Naive thymus-derived CD8-positive, alpha-beta T cell (primary cell): ENCODE results near the gene EDIL3. TPM values are rescaled to one million over a fixed set of nuclear protein-coding genes. Genes with fewer than 3 reads are reported as not detected.

Experiments
- ATAC-seq, 2 donors: fragments of 150-1000 bp; cut with Tn5 transposase in 1 of 2; sonication (Bioruptor Pico), chemical (Tn5 transposase) in 1 of 2; 1 replicate in 1 of 2; 2 replicates in 1 of 2; pipeline ENCODE4 v1.10.0; 2021; ENCODE audit warnings: mild to moderate bottlenecking in 2 of 2, moderate library complexity in 2 of 2
- POLR2A ChIA-PET: fragments of 350-600 bp; sonication (Branson Sonifier 250); formaldehyde crosslinking; loops from one replicate; lab custom pipeline; 2021; ENCODE audit warnings: antibody characterized with exemption; lab: Charles Lee
- DNase-seq, 10 donors: peaks; one replicate each; pipeline versions ENCODE4 v3.0.0 to v3.0.0-alpha.2; 2020 to 2022
- H3K27ac Mint-ChIP-seq, 10 donors: one replicate each; pipeline ENCODE4 v1.8.0; 2020 to 2022; ENCODE audit warnings: mild to moderate bottlenecking in 10 of 10, mixed read lengths in 10 of 10, moderate library complexity in 4 of 10, inconsistent platforms in 1 of 10
- H3K27me3 Mint-ChIP-seq, 5 donors: one replicate each; pipeline ENCODE4 v1.8.0; 2021 to 2022; ENCODE audit warnings: mixed read lengths in 5 of 5
- H3K36me3 Mint-ChIP-seq, 3 donors: one replicate each; pipeline ENCODE4 v1.8.0; 2020 to 2022; ENCODE audit warnings: mixed read lengths in 3 of 3, mild to moderate bottlenecking in 2 of 3, inconsistent platforms in 1 of 3
- H3K4me1 Mint-ChIP-seq, 4 donors: one replicate each; pipeline ENCODE4 v1.8.0; 2021 to 2022; ENCODE audit warnings: mixed read lengths in 4 of 4
- H3K4me3 Mint-ChIP-seq, 10 donors: one replicate each; pipeline ENCODE4 v1.8.0; 2020 to 2022; ENCODE audit warnings: mild to moderate bottlenecking in 10 of 10, mixed read lengths in 10 of 10, moderate library complexity in 6 of 10, inconsistent platforms in 1 of 10
- H3K9me3 Mint-ChIP-seq, 9 donors: one replicate each; pipeline ENCODE4 v1.8.0; 2020 to 2022; ENCODE audit warnings: mixed read lengths in 9 of 9, mild to moderate bottlenecking in 3 of 9, inconsistent platforms in 1 of 9, moderate library complexity in 1 of 9
- polyA plus RNA-seq, 3 donors: library from polyadenylated mRNA; unstranded; fragments of 300-500 nt; fragmentation: Illumina TruSeq; gene quantifications; one replicate each; pipeline ENCODE4 v1.2.3, GENCODE V29; 2021
- total RNA-seq, 8 experiments: library from RNA in 2 of 8; stranded (reverse) in 2 of 8; gene quantifications; one replicate each; pipeline ENCODE4 v1.2.3 and lab custom pipeline; 2021 to 2026

EDIL3 gene
- total and polyA plus RNA-seq, 5 experiments from 2014 or later: not detected

DNA sequence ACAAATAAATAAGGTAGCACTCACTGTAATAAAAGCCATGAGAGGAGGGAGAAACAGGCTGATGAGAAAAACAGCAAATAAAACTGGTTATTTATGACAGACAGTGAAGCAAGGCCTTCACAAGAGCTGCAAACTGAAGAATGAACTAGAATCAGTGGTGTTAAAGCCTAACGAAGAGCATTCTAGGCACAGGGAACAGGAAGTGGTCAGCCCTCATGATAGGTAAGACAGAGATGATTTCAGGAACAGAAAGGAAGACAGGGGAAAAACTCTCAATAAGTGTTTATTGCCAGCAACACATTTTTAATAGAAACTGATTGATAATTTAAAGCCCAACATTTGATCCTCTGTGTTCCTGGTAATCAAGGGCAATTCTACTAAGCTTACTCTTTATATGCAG, 124.5 kb downstream of the EDIL3 start:
- DNase-seq (no peak), ATAC-seq (no peak)
- no peak overlapping the region for H3K4me3 Mint-ChIP-seq
- POLR2A ChIA-PET: no interaction called here
- no peak overlapping the region for H3K27ac Mint-ChIP-seq
- no peaks in the 10 kb centered on the region for H3K36me3 Mint-ChIP-seq
- peaks cover 0 to 9% (median 2%) of the 10 kb centered on the region in 5 donors for H3K27me3 Mint-ChIP-seq
- peaks cover 0 to 9% (median 2%) of the 10 kb centered on the region in 9 donors for H3K9me3 Mint-ChIP-seq
- peaks cover 0 to 3% (median 0%) of the 10 kb centered on the region in 4 donors for H3K4me1 Mint-ChIP-seq

DNA sequence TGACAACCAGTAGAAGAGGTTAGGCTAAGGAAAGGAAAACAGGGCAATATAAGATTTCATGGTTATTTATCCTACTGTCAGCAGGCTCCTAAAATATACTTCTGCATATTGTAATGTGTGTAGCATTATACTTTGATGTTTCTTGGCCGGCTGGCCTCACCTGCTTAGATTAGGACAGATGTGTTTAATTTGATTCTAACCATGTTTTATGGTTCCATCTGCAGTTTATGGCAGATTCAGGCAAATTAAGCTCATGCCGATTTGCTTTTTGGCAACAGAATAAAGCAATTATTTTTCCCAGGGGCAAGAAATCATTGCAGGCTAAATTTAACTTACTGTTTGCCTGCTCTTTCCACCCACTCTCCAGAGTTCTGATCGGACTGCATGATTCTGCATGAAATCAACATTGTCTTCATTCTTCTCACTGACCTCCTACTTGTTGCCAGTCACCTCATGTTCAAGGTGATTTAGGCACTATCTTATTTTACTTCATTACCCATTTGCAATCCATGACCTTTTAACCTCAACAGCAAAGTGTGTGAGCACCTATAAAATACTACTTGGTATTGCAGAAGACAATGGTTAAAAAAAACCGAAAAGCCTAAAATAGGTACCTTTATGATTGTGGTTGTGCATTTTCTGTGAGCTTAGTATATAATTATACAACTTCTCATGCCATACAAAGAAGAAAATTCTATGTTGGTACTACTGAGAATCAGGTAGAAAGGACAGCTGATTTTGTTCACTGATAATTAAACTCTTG, 125.2 kb downstream of the EDIL3 start:
- POLR2A ChIA-PET: no interaction called here
- Mint-ChIP-seq H3K9me3 (peaks cover 0 to 9% (median 2%) of the 10 kb centered on the region in 9 donors), H3K4me1 (peaks cover 0 to 3% (median 0%) of the 10 kb centered on the region in 4 donors), H3K27me3 (peaks cover 0 to 9% (median 2%) of the 10 kb centered on the region in 5 donors), H3K4me3 (no peak overlapping the region), H3K27ac (no peak overlapping the region), H3K36me3 (no peaks in the 10 kb centered on the region)
- ATAC-seq (no peak), DNase-seq (no peak)

DNA sequence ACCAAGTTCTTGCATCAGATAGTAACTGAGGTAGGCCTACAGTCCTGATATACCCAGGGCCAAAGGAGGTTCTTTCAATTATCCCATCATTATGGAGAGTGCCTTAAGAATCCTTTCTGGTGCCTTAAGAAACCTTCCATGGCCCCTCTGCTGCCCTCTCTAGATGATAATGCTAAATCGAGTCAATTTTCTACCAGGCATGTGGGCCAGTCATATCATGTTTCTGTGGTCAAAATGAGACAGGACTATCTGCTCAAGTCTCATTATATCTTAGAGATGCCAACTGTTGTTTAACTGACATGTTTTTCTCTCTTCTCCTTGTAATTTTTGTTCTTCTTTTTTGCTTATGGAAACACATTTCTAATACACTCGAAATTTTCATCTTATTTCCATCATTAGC, 127.6 kb downstream of the EDIL3 start:
- peaks cover 0 to 9% (median 0%) of the 10 kb centered on the region in 9 donors for H3K9me3 Mint-ChIP-seq
- ATAC-seq: no peak
- no peak overlapping the region for H3K4me3 Mint-ChIP-seq
- peaks cover 0 to 3% (median 0%) of the 10 kb centered on the region in 4 donors for H3K4me1 Mint-ChIP-seq
- H3K36me3 Mint-ChIP-seq: no peaks in the 10 kb centered on the region
- no peak for DNase-seq
- POLR2A ChIA-PET: no interaction called here
- no peak overlapping the region for H3K27ac Mint-ChIP-seq
- no peaks in the 10 kb centered on the region for H3K27me3 Mint-ChIP-seq

DNA sequence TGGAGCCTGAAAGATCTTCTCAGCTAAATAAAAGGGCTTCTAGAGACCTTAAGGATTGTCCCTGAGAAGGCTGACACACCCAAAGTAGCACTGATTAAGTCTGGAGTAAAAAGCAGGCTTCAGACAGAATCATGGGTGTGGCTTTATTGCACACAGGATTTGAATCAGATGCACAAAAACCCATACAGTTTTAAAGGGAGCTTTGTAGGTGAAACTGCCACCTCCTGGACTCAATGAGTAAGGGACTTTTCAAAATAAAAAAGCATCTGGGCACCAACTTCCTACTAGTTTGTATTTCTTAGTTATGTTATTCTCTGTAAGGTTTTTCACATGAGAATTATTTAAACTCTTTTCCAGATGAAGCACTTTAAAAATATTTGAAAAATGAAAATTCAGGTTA, 129.4 kb downstream of the EDIL3 start:
- Mint-ChIP-seq H3K4me3 (no peak overlapping the region), H3K9me3 (peaks cover 0 to 9% (median 0%) of the 10 kb centered on the region in 9 donors), H3K27me3 (no peaks in the 10 kb centered on the region), H3K27ac (no peak overlapping the region), H3K4me1 (peaks cover 0 to 3% (median 0%) of the 10 kb centered on the region in 4 donors), H3K36me3 (no peaks in the 10 kb centered on the region)
- no peak for DNase-seq
- no peak for ATAC-seq
- POLR2A ChIA-PET: no interaction called here

DNA sequence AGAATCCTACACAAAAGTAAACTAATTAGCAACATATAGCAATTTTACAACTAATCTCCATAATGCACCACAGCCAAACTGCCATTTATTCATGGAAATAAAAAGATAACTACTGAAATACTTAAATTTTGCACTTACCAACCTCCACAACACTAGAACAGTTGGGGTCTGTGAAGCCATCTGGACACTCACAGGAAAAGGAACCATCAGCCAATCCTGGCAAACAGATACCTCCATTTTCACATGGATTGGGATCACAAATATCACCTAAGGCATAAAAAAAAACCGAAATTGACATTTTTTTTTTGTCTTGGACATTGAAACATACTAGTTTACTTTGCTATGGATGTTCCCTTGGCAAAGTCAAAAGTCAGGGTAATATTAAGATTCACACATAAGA, 130.7 kb downstream of the EDIL3 start:
- H3K36me3 Mint-ChIP-seq: no peaks in the 10 kb centered on the region
- no peaks in the 10 kb centered on the region for H3K4me1 Mint-ChIP-seq
- no peak overlapping the region for H3K4me3 Mint-ChIP-seq
- DNase-seq (no peak), ATAC-seq (no peak)
- H3K27me3 Mint-ChIP-seq: no peaks in the 10 kb centered on the region
- peaks cover 0 to 9% (median 3%) of the 10 kb centered on the region in 9 donors for H3K9me3 Mint-ChIP-seq
- POLR2A ChIA-PET: no interaction called here
- no peak overlapping the region for H3K27ac Mint-ChIP-seq

DNA sequence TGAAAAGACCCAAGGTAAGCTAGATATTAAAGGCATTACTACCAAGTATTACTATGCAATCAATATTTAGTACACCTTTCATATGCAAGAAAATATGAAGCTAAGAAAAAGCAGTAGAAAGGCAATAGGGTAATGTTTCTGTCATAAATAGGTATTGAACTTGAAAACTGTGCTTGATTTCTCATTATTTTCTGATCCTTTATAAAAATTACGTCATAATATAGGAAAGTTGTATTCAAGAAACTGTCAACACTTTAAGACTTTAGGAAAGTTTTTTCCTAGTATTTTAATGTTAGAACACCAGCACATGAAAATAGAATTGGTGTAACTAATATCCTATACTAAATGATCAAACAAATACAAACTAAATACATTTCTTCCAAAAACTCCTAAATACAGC, 133.2 kb downstream of the EDIL3 start:
- POLR2A ChIA-PET: no interaction called here
- Mint-ChIP-seq H3K4me3 (no peak overlapping the region), H3K9me3 (peaks cover 0 to 15% (median 0%) of the 10 kb centered on the region in 9 donors), H3K4me1 (no peaks in the 10 kb centered on the region), H3K36me3 (no peaks in the 10 kb centered on the region), H3K27ac (no peak overlapping the region), H3K27me3 (no peaks in the 10 kb centered on the region)
- no peak for DNase-seq
- ATAC-seq: no peak

DNA sequence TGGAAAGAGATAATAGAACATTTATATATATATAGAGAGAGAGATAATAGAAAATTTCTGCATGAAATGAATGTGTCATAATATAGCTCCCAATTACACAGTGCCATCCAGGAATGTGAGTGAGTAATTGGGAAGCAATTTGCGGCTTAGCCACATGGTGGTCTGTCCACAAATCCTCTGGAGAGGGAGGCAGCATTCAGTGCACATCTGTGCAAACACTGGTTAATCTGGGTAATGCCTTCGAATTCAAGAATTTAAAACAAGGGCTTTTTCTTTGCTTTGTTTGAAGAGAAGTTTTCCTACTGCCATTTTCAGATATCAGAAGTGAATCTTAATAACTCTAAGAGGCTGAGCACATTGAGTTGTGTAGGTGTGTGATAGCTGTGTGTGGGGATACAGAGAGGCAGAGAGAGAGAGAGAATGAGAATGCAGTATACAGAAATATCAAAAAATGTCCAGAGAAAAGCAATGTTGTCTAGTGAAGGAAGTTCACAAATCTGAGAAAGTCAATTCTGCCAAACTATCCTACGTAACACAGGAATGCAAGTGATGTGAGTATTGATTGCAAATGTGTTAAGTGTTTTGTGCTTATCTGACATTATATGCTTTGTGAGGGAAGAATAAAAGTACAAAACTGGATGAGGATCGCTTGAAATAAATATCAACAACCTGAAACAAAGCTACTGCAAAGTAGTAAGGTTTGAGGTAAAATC, 134.6 kb downstream of the EDIL3 start:
- DNase-seq: no peak
- H3K4me1 Mint-ChIP-seq: no peaks in the 10 kb centered on the region
- no peak overlapping the region for H3K27ac Mint-ChIP-seq
- no peaks in the 10 kb centered on the region for H3K27me3 Mint-ChIP-seq
- H3K9me3 Mint-ChIP-seq: peaks cover 0 to 15% (median 0%) of the 10 kb centered on the region in 9 donors
- POLR2A ChIA-PET: no interaction called here
- ATAC-seq: no peak
- H3K4me3 Mint-ChIP-seq: no peak overlapping the region
- H3K36me3 Mint-ChIP-seq: no peaks in the 10 kb centered on the region

DNA sequence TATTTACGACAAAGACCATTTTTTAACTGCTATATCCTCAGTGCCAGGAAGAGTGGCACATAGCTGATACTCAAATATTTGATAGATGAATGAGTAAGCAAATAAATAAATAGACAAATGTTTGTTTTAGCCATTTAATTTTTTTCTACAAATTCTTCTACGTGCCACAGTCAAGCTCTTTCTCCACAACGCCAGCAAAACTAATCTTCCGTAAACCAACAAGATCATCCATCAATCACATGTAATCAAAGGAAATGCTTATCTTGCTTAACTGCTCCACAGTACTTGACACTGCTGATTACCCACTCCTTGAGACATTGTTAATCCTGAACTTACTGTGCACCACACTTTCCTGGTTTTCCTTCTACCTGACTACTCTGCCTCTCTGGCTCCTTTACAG, 136.7 kb downstream of the EDIL3 start:
- Mint-ChIP-seq H3K27ac (no peak overlapping the region), H3K4me1 (no peaks in the 10 kb centered on the region), H3K4me3 (no peak overlapping the region), H3K36me3 (no peaks in the 10 kb centered on the region), H3K27me3 (no peaks in the 10 kb centered on the region), H3K9me3 (peaks cover 0 to 15% (median 0%) of the 10 kb centered on the region in 9 donors)
- ATAC-seq (no peak), DNase-seq (no peak)
- POLR2A ChIA-PET: no interaction called here

DNA sequence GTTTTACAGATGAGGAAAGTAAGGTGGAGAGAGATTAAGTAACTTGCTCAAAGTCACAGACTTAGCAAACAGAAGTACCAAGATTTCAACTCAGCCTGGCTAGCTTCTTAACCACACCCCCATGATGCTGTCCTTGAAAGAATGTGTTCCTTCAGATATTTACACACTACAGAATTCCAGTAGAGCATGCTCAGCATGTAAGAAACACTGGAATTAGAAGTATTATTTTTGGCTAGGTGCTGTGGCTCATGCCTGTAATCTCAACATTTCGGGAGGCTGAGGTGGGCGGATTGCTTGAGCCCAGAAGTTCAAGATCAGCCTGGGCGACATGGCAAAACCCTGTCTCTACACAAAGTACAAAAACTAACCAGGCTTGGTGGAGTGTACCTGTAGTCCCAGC, 142.4 kb downstream of the EDIL3 start:
- DNase-seq (no peak), ATAC-seq (no peak)
- Mint-ChIP-seq H3K4me1 (no peaks in the 10 kb centered on the region), H3K27ac (no peak overlapping the region), H3K4me3 (no peak overlapping the region), H3K9me3 (no peaks in the 10 kb centered on the region), H3K36me3 (no peaks in the 10 kb centered on the region), H3K27me3 (no peaks in the 10 kb centered on the region)
- POLR2A ChIA-PET: no interaction called here

DNA sequence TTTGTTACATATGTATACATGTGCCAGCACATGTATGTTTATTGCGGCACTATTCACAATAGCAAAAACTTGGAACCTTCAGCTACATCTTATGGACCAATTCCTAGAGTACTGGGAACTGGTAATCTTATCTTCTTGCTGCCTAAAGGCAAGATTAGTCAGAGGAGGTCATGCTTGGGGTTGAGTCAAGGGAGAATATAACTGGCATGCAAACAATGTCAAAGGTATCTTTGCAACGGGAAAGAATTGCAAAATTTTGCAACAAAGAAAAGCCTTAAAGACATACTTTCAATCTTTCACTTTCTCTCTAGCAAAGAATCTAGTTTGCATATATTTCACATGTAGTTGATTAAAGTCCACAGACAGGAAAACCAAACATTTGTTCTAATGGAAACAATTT, 145.2 kb downstream of the EDIL3 start:
- no peak overlapping the region for H3K4me3 Mint-ChIP-seq
- ATAC-seq (no peak), DNase-seq (no peak)
- H3K36me3 Mint-ChIP-seq: no peaks in the 10 kb centered on the region
- no peak overlapping the region for H3K27ac Mint-ChIP-seq
- POLR2A ChIA-PET: no interaction called here
- H3K4me1 Mint-ChIP-seq: no peaks in the 10 kb centered on the region
- H3K27me3 Mint-ChIP-seq: no peaks in the 10 kb centered on the region
- no peaks in the 10 kb centered on the region for H3K9me3 Mint-ChIP-seq

DNA sequence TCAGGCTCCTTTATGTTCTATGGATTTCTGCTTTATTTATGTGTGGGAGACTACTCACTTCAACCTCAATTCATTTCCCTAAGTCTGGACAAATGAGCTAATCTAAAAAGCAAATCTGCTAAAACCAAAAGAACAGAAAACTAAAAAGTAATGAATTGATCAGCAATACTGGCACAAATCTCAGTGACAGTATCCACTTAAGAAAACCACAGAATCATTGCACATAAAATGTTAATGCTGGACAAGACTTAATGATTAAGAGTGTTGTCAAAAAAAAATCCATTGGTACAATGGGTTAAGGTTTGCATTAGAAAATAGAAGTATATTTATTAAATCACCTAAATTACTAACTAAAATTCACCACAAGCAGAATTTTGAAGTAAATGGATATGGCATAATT, 147.6 kb downstream of the EDIL3 start:
- no peak for DNase-seq
- no peak for ATAC-seq

DNA sequence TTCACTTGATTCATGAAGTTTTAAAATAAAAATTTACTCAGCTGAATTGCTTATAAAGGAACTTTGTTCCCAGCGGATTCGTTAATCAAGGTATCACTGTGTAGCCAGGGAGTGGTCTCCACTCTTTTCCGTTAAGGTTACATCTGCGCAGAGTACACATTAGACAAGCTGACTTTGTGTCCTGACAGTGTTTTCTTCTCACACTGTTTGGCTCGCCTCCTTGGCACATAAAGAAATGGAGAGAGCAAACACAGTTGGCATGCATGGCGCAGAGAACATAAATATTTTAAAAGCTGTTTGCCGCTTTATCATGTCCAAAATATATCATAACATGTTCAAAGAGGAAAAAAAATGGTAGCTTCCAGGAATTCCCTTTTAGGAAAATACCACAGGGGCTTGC, 153.2 kb downstream of the EDIL3 start:
- Mint-ChIP-seq H3K4me3 (no peak overlapping the region), H3K9me3 (peaks cover 0 to 9% (median 0%) of the 10 kb centered on the region in 9 donors), H3K36me3 (no peaks in the 10 kb centered on the region), H3K4me1 (no peaks in the 10 kb centered on the region), H3K27me3 (no peaks in the 10 kb centered on the region), H3K27ac (no peak overlapping the region)
- POLR2A ChIA-PET: no interaction called here
- DNase-seq: no peak
- no peak for ATAC-seq

More for the DNA sequence above, 147.6 kb downstream of the EDIL3 start:
- Mint-ChIP-seq H3K27ac (no peak overlapping the region), H3K9me3 (no peaks in the 10 kb centered on the region), H3K36me3 (no peaks in the 10 kb centered on the region), H3K4me3 (no peak overlapping the region), H3K27me3 (no peaks in the 10 kb centered on the region), H3K4me1 (no peaks in the 10 kb centered on the region)
- POLR2A ChIA-PET: no interaction called here

DNA sequence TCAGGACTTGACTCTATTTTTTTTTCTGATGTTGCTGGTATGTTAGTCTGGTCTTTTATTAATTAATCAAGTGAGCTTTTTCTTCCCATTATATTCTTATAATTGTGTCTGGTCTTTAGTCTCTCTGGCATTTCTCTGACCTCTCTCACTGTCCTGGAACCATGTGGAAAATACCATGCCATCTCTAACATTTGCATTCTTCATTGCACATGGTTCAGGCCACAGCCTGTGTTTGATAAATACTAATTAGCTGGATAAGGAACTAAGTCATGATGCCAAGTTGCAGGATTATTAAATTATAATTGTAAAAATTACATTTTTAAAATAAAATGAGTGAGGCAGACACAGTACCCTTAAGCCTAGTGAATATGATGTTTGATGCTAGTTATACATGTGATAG, 155.6 kb downstream of the EDIL3 start:
- DNase-seq: no peak
- ATAC-seq: no peak

More for the DNA sequence above, 155.6 kb downstream of the EDIL3 start:
- Mint-ChIP-seq H3K4me1 (no peaks in the 10 kb centered on the region), H3K4me3 (no peak overlapping the region), H3K27ac (no peak overlapping the region), H3K27me3 (no peaks in the 10 kb centered on the region), H3K9me3 (peaks cover 0 to 9% (median 0%) of the 10 kb centered on the region in 9 donors), H3K36me3 (no peaks in the 10 kb centered on the region)
- POLR2A ChIA-PET: no interaction called here
